DND-41 (cell line): ENCODE measurements around the gene MT1HL1.

Source experiments
- CTCF ChIP-seq: IDR thresholded peaks from 2 replicates; pipeline ENCODE4 v1.5.1; 2012; ENCODE audit warnings: borderline replicate concordance, low read length, moderate library complexity, mild to moderate bottlenecking; ENCODE audit not compliant: poor library complexity, severe bottlenecking; ENCODE audit errors: extremely low read depth
- EZH2 ChIP-seq: IDR thresholded peaks from 3 replicates; pipeline ENCODE4 v1.6.1; 2012; ENCODE audit warnings: borderline replicate concordance, low read depth, mild to moderate bottlenecking, moderate library complexity, low read length, inconsistent platforms; ENCODE audit not compliant: severe bottlenecking

GRCh38 chr1:237018896-237019295, 14.7 kb upstream of the MT1HL1 start:
- no peak for TF ChIP-seq CTCF
- TF ChIP-seq EZH2: no peak
